ENCODE data around the gene AP2A1. TPM values are rescaled to one million over a fixed set of nuclear protein-coding genes. Genes with fewer than 3 reads are reported as not detected.

Gene AP2A1
- total and polyA plus RNA-seq, 9 of the 15 experiments (the other 6 are each of a cell fraction or from before 2014, with no cell fraction given), result 0.55 to 150 (median 31.9) TPM

- TF ChIP-seq CTCFL (IDR thresholded peaks at IDR 0.05; ENCODE audit: borderline replicate concordance, insufficient read depth, low read depth, low read length, poor library complexity, severe bottlenecking) (peak; percentile 60), ZNF175 (CRISPR knock-in tag; IDR thresholded peaks at IDR 0.05; ENCODE audit: low read depth) (peak; percentile 58; the same call in 1 of the 2 replicates), ZBTB9 (CRISPR knock-in tag; IDR thresholded peaks at IDR 0.05) (no peak), PBX2 (CRISPR knock-in tag; IDR thresholded peaks at IDR 0.05; ENCODE audit: low read depth) (no peak), PBX2 (tag; conservative IDR thresholded peaks at IDR 0.05; ENCODE audit: low read depth) (0 out of 2 replicates have a peak, but pooled peaks have one; percentile 7), STAT5B (CRISPR knock-in tag; IDR thresholded peaks at IDR 0.05) (no peak), TCF7L2 (IDR thresholded peaks at IDR 0.05; ENCODE audit: low read depth, low read length) (no peak), NFXL1 (CRISPR knock-in tag; IDR thresholded peaks at IDR 0.05) (no peak), FOXJ2 (tag; IDR thresholded peaks at IDR 0.05) (no peak), EWSR1 (IDR thresholded peaks at IDR 0.05; ENCODE audit: borderline replicate concordance, low read depth, partially characterized antibody) (no peak), ZBTB26 (CRISPR knock-in tag; IDR thresholded peaks at IDR 0.05) (no peak), E4F1 (CRISPR knock-in tag; IDR thresholded peaks at IDR 0.05; ENCODE audit: borderline replicate concordance) (no peak), ZNF696 (CRISPR knock-in tag; conservative IDR thresholded peaks at IDR 0.05) (no peak), XRCC5 (IDR thresholded peaks at IDR 0.05; ENCODE audit: low read depth, low read length) (peak; percentile 69; the same call in 1 of the 2 replicates), PHF8 (IDR thresholded peaks at IDR 0.05; ENCODE audit: borderline replicate concordance, low read length) (peak; percentile 60; the same call in 1 of the 2 replicates), DPF2 (IDR thresholded peaks at IDR 0.05) (peak; percentile 60; the same call in 1 of the 2 replicates), ATF1 (CRISPR knock-in tag; IDR thresholded peaks at IDR 0.05) (no peak), ATF1 (tag; IDR thresholded peaks at IDR 0.05) (peak; percentile 83)
Observed at GRCh38 chr19:49761625-49762311, 5.0 kb upstream of the AP2A1 start (continued).
